Stomach (tissue), 4 donors: ENCODE measurements around the gene KCNK7.

Experiments
- POLR2A ChIP-seq, 4 donors: fragments of 450-650 bp; IDR thresholded peaks; one replicate each; pipeline ENCODE4 v1.6.1; 2016; ENCODE audit warnings: antibody characterized with exemption in 4 of 4, control low read depth in 2 of 4, mild to moderate bottlenecking in 1 of 4, moderate library complexity in 1 of 4
- TF ChIP-seq, protein P1 (sequence below), 7 experiments: fragments of 450-650 bp in 4 of 7; fragments of 200-600 bp in 3 of 7; sonication (generic) in 3 of 7; IDR thresholded peaks; one replicate each; pipeline ENCODE4 v1.5.1; 2016 to 2019; ENCODE audit warnings: antibody characterized with exemption in 7 of 7, control low read depth in 2 of 7, mild to moderate bottlenecking in 1 of 7

GRCh38 chr11:65599216-65599954 lies 3.8 kb upstream of the KCNK7 start:
- TF ChIP-seq, protein P1, sequence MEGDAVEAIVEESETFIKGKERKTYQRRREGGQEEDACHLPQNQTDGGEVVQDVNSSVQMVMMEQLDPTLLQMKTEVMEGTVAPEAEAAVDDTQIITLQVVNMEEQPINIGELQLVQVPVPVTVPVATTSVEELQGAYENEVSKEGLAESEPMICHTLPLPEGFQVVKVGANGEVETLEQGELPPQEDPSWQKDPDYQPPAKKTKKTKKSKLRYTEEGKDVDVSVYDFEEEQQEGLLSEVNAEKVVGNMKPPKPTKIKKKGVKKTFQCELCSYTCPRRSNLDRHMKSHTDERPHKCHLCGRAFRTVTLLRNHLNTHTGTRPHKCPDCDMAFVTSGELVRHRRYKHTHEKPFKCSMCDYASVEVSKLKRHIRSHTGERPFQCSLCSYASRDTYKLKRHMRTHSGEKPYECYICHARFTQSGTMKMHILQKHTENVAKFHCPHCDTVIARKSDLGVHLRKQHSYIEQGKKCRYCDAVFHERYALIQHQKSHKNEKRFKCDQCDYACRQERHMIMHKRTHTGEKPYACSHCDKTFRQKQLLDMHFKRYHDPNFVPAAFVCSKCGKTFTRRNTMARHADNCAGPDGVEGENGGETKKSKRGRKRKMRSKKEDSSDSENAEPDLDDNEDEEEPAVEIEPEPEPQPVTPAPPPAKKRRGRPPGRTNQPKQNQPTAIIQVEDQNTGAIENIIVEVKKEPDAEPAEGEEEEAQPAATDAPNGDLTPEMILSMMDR (IDR thresholded peaks at IDR 0.05): no peak
- TF ChIP-seq POLR2A (IDR thresholded peaks at IDR 0.05): no peak
